ENCODE results near the gene P4HTM. TPM values are rescaled to one million over a fixed set of nuclear protein-coding genes. Genes with fewer than 3 reads are reported as not detected.
A peak's percentile ranks its signal among the peaks of the same experiment; 100 is the strongest.

The P4HTM gene, protein sequence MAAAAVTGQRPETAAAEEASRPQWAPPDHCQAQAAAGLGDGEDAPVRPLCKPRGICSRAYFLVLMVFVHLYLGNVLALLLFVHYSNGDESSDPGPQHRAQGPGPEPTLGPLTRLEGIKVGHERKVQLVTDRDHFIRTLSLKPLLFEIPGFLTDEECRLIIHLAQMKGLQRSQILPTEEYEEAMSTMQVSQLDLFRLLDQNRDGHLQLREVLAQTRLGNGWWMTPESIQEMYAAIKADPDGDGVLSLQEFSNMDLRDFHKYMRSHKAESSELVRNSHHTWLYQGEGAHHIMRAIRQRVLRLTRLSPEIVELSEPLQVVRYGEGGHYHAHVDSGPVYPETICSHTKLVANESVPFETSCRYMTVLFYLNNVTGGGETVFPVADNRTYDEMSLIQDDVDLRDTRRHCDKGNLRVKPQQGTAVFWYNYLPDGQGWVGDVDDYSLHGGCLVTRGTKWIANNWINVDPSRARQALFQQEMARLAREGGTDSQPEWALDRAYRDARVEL
- 14.3 and 16.9 TPM in 2 replicates for total RNA-seq

DNA sequence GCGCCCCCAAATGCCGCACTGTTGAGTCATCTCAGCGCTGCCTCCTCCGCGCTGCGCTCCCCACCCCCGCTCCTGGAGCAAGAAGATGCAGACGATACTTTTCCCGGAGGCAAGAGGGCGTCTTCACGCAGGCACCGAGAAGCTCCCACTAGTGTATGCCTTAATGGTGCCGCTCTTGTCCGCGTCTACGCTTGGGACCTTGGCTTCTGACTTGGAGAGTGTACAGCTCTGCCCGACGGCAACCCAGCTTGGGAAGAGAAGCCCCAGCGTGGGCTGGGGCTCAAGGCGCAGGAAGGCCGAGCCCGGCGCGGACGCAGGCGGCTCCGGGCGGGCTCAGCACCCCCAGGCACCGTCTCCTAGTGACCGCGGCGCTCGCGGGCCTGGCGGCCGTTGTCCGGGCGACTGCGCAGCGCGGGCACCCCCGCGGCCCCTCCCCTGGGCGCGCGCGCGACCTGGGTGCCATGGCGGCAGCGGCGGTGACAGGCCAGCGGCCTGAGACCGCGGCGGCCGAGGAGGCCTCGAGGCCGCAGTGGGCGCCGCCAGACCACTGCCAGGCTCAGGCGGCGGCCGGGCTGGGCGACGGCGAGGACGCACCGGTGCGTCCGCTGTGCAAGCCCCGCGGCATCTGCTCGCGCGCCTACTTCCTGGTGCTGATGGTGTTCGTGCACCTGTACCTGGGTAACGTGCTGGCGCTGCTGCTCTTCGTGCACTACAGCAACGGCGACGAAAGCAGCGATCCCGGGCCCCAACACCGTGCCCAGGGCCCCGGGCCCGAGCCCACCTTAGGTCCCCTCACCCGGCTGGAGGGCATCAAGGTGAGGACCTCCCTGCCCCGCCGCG, at the start of gene P4HTM:
Gene P4HTM, plus strand, starts transcription at position 446 of the 840 bp plus-strand sequence. Its CDS starts 16 bp downstream, at position 462.

DNA sequence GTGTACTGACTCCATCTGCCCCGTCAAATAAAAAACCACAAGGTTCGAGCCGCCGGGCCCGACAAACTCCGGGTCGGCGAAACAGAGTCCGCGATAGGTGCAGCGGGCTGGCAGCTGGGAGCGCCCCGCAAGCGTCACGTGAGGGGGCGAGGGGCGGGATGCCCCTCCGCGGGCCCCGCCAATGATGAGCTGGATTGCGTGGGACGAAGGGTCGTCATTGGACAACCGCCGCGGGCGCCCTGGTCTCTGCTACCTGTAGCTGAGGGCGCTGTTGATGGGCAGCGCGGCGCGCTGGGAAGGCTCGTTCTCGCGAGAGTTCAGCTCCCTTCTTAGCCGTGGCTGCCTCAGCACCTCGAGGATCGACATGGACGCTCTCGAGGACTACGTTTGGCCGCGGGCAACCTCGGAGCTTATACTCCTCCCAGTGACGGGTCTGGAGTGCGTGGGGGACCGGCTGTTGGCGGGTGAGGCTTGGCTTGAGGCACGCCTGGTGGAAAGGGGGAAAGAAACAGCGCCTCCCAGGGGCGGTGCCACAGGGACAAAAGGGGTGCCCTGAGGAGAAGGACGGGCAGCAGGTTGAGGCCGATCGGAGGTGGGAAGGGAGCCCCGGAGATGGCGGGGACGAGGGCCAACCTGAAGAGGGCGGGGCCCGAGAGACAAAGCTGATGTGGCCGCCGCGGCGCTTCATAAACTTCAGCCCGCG, 17.2 kb downstream of the P4HTM start, which contains the start of gene WDR6:
Gene WDR6, plus strand, starts transcription at position 324 of the 703 bp plus-strand sequence. Its CDS starts 41 bp downstream, at position 365.

DNA sequence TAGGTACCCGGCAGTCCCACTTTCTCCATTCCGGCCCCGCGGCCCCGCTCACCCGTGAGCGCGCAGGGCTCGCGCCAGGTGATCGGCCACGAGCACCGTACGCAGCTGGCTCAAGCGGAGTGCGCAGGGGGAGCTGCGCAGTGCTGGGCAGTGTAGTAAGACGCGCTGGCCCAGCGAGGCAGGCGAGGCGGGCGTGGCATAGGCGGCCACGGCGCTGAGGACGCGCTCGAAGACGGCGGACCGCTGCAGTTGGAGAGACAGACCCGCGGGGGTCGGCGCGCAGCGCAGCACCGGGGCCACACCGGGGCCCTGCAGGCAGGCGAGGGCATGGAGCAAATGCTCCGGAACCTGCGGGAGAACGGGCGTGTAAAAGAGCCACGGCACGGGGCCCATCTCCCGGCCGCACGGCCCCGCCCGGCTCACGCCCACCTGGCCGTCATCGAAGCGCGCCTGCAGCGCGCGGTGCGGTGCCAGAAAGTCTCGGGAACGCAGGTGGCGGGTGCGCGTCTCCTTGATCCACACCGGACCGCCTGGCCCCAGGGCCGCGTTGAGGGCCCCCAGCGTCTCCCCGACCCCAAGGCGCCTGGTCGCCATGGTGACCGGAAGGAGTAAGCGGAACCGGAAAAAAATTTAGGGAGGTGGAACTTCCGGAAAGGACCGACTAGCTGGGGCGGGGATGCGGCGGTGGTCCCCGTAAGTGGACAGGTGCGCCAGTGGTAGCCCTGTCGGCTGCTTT, 28.1 kb downstream of the P4HTM start, which contains the start of gene DALRD3:
Gene DALRD3, minus strand, starts transcription at position 610 of the 736 bp plus-strand sequence. Its CDS starts 16 bp downstream, at position 594.

DNA sequence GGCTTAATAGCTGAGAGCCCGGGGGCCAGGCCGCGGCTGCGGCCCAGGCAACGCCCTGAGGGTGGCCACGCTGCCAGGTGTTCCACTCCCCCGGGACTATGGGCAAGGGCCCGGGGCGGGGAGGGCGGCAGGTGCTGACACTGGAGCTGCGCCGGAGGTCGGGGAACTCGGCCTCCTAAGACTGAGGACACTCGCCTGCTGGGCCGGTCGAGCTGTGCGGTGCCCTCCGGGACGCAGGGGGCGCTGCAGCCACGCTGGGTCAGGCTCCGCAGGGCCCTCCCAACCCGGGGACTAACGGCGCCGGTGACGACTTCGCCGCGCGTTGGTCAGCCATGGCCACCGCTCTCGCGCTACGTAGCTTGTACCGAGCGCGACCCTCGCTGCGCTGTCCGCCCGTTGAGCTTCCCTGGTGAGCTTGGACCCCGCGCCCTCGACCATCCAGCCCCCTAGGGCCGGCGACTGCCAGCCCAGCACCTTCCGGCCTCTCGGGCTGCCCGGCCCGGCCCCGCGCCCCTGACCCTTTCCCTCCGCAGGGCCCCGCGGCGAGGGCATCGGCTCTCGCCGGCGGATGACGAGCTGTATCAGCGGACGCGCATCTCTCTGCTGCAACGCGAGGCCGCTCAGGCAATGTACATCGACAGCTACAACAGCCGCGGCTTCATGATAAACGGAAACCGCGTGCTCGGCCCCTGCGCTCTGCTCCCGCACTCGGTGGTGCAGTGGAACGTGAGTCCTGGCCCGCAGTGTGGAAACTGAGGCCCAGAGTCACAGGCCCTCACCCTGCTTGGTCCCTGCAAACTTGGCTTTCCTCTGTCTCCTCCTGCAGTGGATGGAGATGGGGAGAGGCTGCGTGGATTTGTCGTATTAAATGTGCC, 32.0 kb downstream of the P4HTM start, which contains the start of gene NDUFAF3:
Gene NDUFAF3, plus strand, starts transcription at position 309 of the 875 bp plus-strand sequence. Its CDS starts 24 bp downstream, at position 333.

DNA sequence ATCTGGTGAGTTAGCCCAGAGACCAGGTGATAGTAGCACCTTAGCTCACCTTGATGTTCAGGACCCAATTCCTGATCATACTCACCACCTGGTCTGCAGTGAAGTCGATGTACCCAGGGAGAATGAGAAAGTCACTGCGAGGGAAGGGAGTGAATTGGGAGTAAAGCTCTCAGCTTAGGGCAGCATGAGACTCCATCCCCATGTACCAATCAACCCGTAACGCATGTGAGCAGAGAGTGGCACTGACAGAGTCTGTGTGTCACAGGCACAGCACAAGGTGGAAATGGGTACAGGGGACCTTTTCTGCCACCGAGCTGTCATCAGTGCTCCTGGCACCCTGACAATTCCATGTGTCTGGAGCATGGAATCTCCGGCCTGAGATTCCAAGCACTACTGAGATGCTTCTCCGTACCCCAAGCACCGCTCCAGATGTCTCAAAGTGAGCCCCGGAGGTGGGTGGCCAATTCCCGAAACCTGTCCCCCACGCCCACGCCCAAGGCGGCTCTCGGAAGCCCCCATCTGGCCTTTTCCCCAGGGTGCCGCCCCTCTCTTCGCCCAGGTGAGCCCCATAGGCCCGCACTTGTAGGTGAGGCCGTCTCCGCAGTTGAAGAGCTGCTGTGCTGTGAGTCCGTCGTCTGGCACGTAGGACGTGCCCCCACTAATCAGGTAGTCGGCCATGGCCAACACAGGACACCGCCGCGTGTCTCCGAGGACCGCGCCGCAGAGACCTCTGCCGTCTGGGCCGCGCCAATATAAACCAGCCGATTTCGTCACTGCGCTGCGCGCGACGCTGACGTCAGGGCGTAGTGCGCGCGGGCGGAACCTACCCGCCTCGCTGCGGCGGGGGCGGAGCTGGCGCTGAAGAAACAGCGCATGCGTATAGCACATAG, 38.9 kb downstream of the P4HTM start, which contains the start of gene IMPDH2:
Gene IMPDH2, minus strand, starts transcription at position 726 of the 890 bp plus-strand sequence. Its CDS starts 48 bp downstream, at position 678.

Small RNAs within 50 kb of the gene (small RNA-seq; reads per million reads assigned to genes)
- gene MIR191 (24,127 reads per million, percentile 100 among the genes with 10 or more reads in this experiment), gene MIR425 (1,287 reads per million, percentile 99 among the genes with 10 or more reads in this experiment)

Other genes with a start within 250 kb of the P4HTM start
- 32.2 and 67.3 TPM in 2 replicates for gene PRKAR2A, start 142.4 kb upstream of the P4HTM start, total RNA-seq
- gene SLC25A20, start 91.4 kb upstream of the P4HTM start, total RNA-seq: 9.4 and 16.1 TPM in 2 replicates
- 54.8 and 55.4 TPM in 2 replicates for gene ARIH2, start 71.4 kb upstream of the P4HTM start, total RNA-seq
- gene WDR6, start 17.1 kb downstream of the P4HTM start, total RNA-seq: 118 and 160 TPM in 2 replicates
- 40.8 and 63.5 TPM in 2 replicates for gene DALRD3, start 28.3 kb downstream of the P4HTM start, total RNA-seq
- 40.8 and 43.8 TPM in 2 replicates for gene NDUFAF3, start 31.9 kb downstream of the P4HTM start, total RNA-seq
- gene IMPDH2, start 39.2 kb downstream of the P4HTM start, total RNA-seq: 357 and 479 TPM in 2 replicates
- 135 and 173 TPM in 2 replicates for gene QRICH1, start 103.8 kb downstream of the P4HTM start, total RNA-seq
- 587 and 637 TPM in 2 replicates for gene QARS1, start 114.5 kb downstream of the P4HTM start, total RNA-seq
- 42.0 and 42.8 TPM in 2 replicates for gene USP19, start 130.6 kb downstream of the P4HTM start, total RNA-seq
- 184 and 515 TPM in 2 replicates for gene LAMB2, start 142.8 kb downstream of the P4HTM start, total RNA-seq
- 30.0 and 33.8 TPM in 2 replicates for gene CCDC71, start 176.1 kb downstream of the P4HTM start, total RNA-seq
- 26.2 and 93.8 TPM in 2 replicates for gene KLHDC8B, start 181.4 kb downstream of the P4HTM start, total RNA-seq

All from placental epithelial cell (primary cell).